Endothelial cell (in vitro differentiated cells): ENCODE measurements around the gene FTO. TPM values are rescaled to one million over a fixed set of nuclear protein-coding genes. Genes with fewer than 3 reads are reported as not detected.
"Not testable (repeated sequence)": the region's sequence is repeated elsewhere in the genome, so short reads cannot be mapped to it uniquely, and the experiment has no call there.

ENCODE experiments used
- DNase-seq: peaks from one replicate; pipeline ENCODE4 v3.0.0; 2021; ENCODE audit warnings: low spot score
- H3K27ac Mint-ChIP-seq: one replicate; pipeline ENCODE4 v1.8.0; 2021; ENCODE audit warnings: mixed read lengths, inconsistent platforms; ENCODE audit not compliant: unreplicated experiment
- H3K27me3 Mint-ChIP-seq: one replicate; pipeline ENCODE4 v1.8.0; 2021; ENCODE audit warnings: mild to moderate bottlenecking, moderate library complexity, mixed read lengths, inconsistent platforms; ENCODE audit not compliant: unreplicated experiment
- H3K36me3 Mint-ChIP-seq: one replicate; pipeline ENCODE4 v1.8.0; 2021; ENCODE audit warnings: mild to moderate bottlenecking, low read depth, mixed read lengths, inconsistent platforms; ENCODE audit not compliant: unreplicated experiment
- H3K4me1 Mint-ChIP-seq: one replicate; pipeline ENCODE4 v1.8.0; 2021; ENCODE audit warnings: mild to moderate bottlenecking, mixed read lengths, inconsistent platforms; ENCODE audit not compliant: unreplicated experiment
- H3K4me3 Mint-ChIP-seq: one replicate; pipeline ENCODE4 v1.8.0; 2021; ENCODE audit warnings: mild to moderate bottlenecking, mixed read lengths, inconsistent platforms; ENCODE audit not compliant: unreplicated experiment
- H3K9me3 Mint-ChIP-seq: one replicate; pipeline ENCODE4 v1.8.0; 2021; ENCODE audit warnings: mixed read lengths, inconsistent platforms; ENCODE audit not compliant: unreplicated experiment
- CTCF ChIP-seq: fragments of 200-600 bp; sonication (generic); IDR thresholded peaks from one replicate; pipeline ENCODE4 v1.5.0; 2021; ENCODE audit warnings: antibody characterized with exemption; ENCODE audit not compliant: unreplicated experiment
- total RNA-seq: library from RNA; stranded (reverse); fragmentation: NEBNext Ultra II Directional; extraction: Animal tissue kit (Norgen Biotek cat#: 25700); gene quantifications from one replicate; pipeline ENCODE4 v1.2.1, GENCODE V29; 2021; ENCODE audit not compliant: unreplicated experiment

Gene FTO
- total RNA-seq, 1 donor from 2014 or later: 83.8 TPM

- no peak overlapping the region for H3K27ac Mint-ChIP-seq
Measured at GRCh38 chr16:53888222-53888621, 184.3 kb downstream of the FTO start.

GRCh38 chr16:53890877-53891276 is 186.9 kb downstream of the FTO start:
- H3K4me1 Mint-ChIP-seq: peaks cover 11% of the 10 kb centered on the region
- not testable (repeated sequence) for H3K27ac Mint-ChIP-seq, H3K36me3 Mint-ChIP-seq, H3K4me3 Mint-ChIP-seq, H3K27me3 Mint-ChIP-seq, DNase-seq, H3K9me3 Mint-ChIP-seq

More at GRCh38 chr16:53888222-53888621, 184.3 kb downstream of the FTO start:
- H3K27me3 Mint-ChIP-seq: no peaks in the 10 kb centered on the region
- no peak for DNase-seq
- H3K36me3 Mint-ChIP-seq: no peaks in the 10 kb centered on the region
- no peak overlapping the region for H3K4me3 Mint-ChIP-seq
- TF ChIP-seq CTCF: no peak
- H3K9me3 Mint-ChIP-seq: no peaks in the 10 kb centered on the region
- peaks cover 11% of the 10 kb centered on the region for H3K4me1 Mint-ChIP-seq

GRCh38 chr16:53891409-53892139 is 187.6 kb downstream of the FTO start:
- H3K27ac Mint-ChIP-seq: no peak overlapping the region
- no peak for TF ChIP-seq CTCF
- no peaks in the 10 kb centered on the region for H3K27me3 Mint-ChIP-seq
- peaks cover 11% of the 10 kb centered on the region for H3K4me1 Mint-ChIP-seq
- H3K4me3 Mint-ChIP-seq: no peak overlapping the region
- no peaks in the 10 kb centered on the region for H3K36me3 Mint-ChIP-seq
- no peaks in the 10 kb centered on the region for H3K9me3 Mint-ChIP-seq
- DNase-seq: no peak

- peak; percentile 88 for TF ChIP-seq CTCF
- Mint-ChIP-seq H3K4me3 (no peak overlapping the region), H3K36me3 (no peaks in the 10 kb centered on the region), H3K9me3 (no peaks in the 10 kb centered on the region), H3K27me3 (no peaks in the 10 kb centered on the region), H3K27ac (no peak overlapping the region), H3K4me1 (peaks cover 16% of the 10 kb centered on the region)
- DNase-seq: peak; percentile 70
Measured at GRCh38 chr16:53892155-53892554, 188.2 kb downstream of the FTO start.

GRCh38 chr16:53893731-53894435 is 189.9 kb downstream of the FTO start:
- H3K9me3 Mint-ChIP-seq: no peaks in the 10 kb centered on the region
- H3K27ac Mint-ChIP-seq: no peak overlapping the region
- H3K4me3 Mint-ChIP-seq: no peak overlapping the region
- H3K4me1 Mint-ChIP-seq: peaks cover 16% of the 10 kb centered on the region
- H3K27me3 Mint-ChIP-seq: no peaks in the 10 kb centered on the region
- no peak for DNase-seq
- H3K36me3 Mint-ChIP-seq: no peaks in the 10 kb centered on the region
- no peak for TF ChIP-seq CTCF
